Measurements from ENCODE around the gene KCNIP1. TPM values are rescaled to one million over a fixed set of nuclear protein-coding genes. Genes with fewer than 3 reads are reported as not detected.

The KCNIP1 gene
- total and polyA plus RNA-seq, 9 of the 15 experiments (the other 6 are each of a cell fraction or from before 2014, with no cell fraction given): not detected

- Histone ChIP-seq H3K36me3 (ENCODE audit: control insufficient read depth, insufficient read depth, low read length) (no peaks in the 10 kb centered on the region), H3K9ac (ENCODE audit: insufficient read depth in 1 of 2, low read depth in 2 of 2, low read length in 2 of 2) (no peak overlapping the region), H4K20me1 (replicated peaks; ENCODE audit: control insufficient read depth, insufficient read depth, low read length) (peaks cover 5% of the 10 kb centered on the region; the same call in 1 of the 2 replicates), H3K9me1 (ENCODE audit: control insufficient read depth, insufficient read depth, low read length) (no peaks in the 10 kb centered on the region), H2AFZ (ENCODE audit: low read depth, low read length) (no peak overlapping the region), H3K4me1 (replicated peaks in 1 of 2; ENCODE audit: control insufficient read depth in 2 of 2, insufficient read depth in 2 of 2, low read length in 2 of 2) (no peaks in the 10 kb centered on the region), H3K4me2 (ENCODE audit: insufficient read depth, low read length) (no peak overlapping the region), H3K27me3 (ENCODE audit: control insufficient read depth in 2 of 2, insufficient read depth in 2 of 2, low read length in 2 of 2) (peaks cover 0 to 6% of the 10 kb centered on the region in 2 experiments; a peak in 1 of 5 replicates), H3K4me3 (no peak overlapping the region), H3K9me3 (replicated peaks; ENCODE audit: control insufficient read depth, insufficient read depth, low read depth, low read length) (no peaks in the 10 kb centered on the region), H3K27ac (ENCODE audit: extremely low read depth, low read depth, low read length) (no peak overlapping the region), H3K79me2 (ENCODE audit: control insufficient read depth, insufficient read depth, low read length) (no peaks in the 10 kb centered on the region)
- WGBS (ENCODE audit: insufficient coverage, low coverage, missing lambda C conversion rate): 0% methylated on average over 7 of the region's 7 CpGs
- intact Hi-C loops (cut with micrococcal nuclease) (no loop called here), in situ Hi-C loops (cut with MboI) (no loop called here)
- BruUV-seq (replicated peaks): no TSS peak
- no peak for TF ChIP-seq ILF3 (IDR thresholded peaks at IDR 0.05; ENCODE audit: borderline replicate concordance)
- TF ChIP-seq ZNF311 (CRISPR knock-in tag; IDR thresholded peaks at IDR 0.05): no peak
- no peak for TF ChIP-seq YY1 (IDR thresholded peaks at IDR 0.05; ENCODE audit: borderline replicate concordance in 1 of 3, control insufficient read depth in 1 of 3, extremely low read depth in 1 of 3, insufficient read depth in 3 of 3, insufficient read length in 1 of 3, insufficient replicate concordance in 2 of 3, low read depth in 1 of 3, low read length in 2 of 3)
- TF ChIP-seq, protein P1, sequence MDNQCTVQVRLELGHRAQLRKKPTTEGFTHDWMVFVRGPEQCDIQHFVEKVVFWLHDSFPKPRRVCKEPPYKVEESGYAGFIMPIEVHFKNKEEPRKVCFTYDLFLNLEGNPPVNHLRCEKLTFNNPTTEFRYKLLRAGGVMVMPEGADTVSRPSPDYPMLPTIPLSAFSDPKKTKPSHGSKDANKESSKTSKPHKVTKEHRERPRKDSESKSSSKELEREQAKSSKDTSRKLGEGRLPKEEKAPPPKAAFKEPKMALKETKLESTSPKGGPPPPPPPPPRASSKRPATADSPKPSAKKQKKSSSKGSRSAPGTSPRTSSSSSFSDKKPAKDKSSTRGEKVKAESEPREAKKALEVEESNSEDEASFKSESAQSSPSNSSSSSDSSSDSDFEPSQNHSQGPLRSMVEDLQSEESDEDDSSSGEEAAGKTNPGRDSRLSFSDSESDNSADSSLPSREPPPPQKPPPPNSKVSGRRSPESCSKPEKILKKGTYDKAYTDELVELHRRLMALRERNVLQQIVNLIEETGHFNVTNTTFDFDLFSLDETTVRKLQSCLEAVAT (IDR thresholded peaks at IDR 0.05): no peak
- no peak for TF ChIP-seq NFATC3 (IDR thresholded peaks at IDR 0.05)
- no peak for ATAC-seq
- FAIRE-seq: no peak
- POLR2A ChIA-PET: no interaction called here
- DNase-seq (ENCODE audit: extremely low read depth in 1 of 4, low spot score in 3 of 4): no peak
- CTCF ChIA-PET (ENCODE audit: low intra/inter-chr PET ratio): no interaction called here
Measured at GRCh38 chr5:170560938-170561337, 57.1 kb downstream of the KCNIP1 start.
